Stimulated activated CD8-positive, alpha-beta memory T cell treated with anti-CD3 and anti-CD28 coated beads, Interleukin-15, amount 100 ng/mL, for 4 hours (primary cell): Measurements from ENCODE around the gene KPNA3.
A peak's percentile ranks its signal among the peaks of the same experiment; 100 is the strongest.
"Not testable (repeated sequence)": the region's sequence is repeated elsewhere in the genome, so short reads cannot be mapped to it uniquely, and the experiment has no call there.

Experiments
- DNase-seq, 2 donors: peaks; one replicate each; pipeline ENCODE4 v3.0.0-alpha.2; 2020; ENCODE audit warnings: low read depth in 2 of 2

Gene KPNA3

DNA sequence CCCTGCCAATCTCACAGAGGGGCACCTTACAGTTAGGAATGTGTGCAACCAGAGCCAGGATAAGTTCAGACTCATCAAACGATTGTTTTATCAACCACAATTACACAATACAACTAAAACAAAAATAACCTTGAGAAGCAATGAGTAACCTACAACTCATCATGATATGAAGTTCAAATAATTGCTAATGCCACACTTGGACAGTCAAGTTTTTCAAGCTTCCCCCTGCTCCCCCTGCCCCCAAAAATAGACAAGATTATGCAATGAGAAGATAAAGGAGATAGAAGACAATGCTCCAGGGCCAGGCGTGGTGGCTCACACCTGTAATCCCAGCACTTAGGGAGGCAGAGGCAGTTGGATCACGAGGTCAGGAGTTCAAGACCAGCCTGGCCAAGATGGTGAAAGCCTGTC lies 13.6 kb upstream of the KPNA3 start:
- DNase-seq = no peak

- DNase-seq = not testable (repeated sequence)
Observed at GRCh38 chr13:49803047-49803446, 10.6 kb upstream of the KPNA3 start.

GRCh38 chr13:49802426-49802825 lies 9.9 kb upstream of the KPNA3 start:
- DNase-seq = no peak

DNA sequence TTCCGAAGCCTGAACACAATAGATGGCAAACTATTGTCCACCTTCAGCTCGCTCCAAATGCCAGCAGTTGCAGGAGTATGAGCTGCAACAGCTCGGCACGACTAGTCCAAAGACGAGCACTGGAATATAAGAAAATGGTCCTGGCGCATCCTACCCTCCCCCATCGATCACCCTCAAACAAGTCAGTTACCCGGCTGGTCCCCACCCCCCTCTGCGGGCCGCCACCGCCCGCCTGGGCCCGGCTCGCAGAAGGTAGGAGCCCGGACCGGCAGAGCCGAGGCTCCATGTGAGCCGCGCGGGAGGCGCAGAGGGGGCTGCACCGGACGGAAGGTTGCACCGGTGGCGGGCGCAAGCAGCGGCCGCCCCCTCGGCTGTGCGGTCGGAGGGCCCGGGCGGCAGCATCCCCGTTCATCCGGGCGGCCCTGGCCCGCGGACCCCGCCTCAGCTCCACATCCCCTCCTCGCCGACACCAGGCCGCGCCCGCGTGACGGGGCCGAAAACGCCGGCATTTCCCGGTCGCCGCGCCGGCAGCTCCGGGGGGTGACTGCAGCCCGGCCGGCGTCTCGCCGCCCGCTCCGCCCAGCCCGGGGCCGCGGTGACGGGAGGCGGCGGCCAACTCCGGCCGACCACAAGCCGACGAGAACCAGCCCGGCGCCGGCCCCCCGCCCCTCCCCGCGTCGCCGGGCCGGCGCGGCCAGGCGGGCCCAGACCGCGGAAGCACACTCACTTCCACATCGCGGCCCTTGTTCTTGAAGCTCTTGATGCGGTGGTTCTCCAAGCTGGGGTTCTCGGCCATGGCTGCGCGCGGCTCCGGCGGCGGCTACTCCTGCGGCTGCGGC lies 552 bp downstream of the KPNA3 start:
- DNase-seq = peak in 1 of 2 donors; percentile 19

GRCh38 chr13:49791315-49791710 lies 1.2 kb downstream of the KPNA3 start:
- no peak for DNase-seq

- no peak for DNase-seq
Observed at GRCh38 chr13:49789968-49790367, 2.5 kb downstream of the KPNA3 start.

GRCh38 chr13:49786401-49787008 lies 6.0 kb downstream of the KPNA3 start:
- no peak for DNase-seq

DNA sequence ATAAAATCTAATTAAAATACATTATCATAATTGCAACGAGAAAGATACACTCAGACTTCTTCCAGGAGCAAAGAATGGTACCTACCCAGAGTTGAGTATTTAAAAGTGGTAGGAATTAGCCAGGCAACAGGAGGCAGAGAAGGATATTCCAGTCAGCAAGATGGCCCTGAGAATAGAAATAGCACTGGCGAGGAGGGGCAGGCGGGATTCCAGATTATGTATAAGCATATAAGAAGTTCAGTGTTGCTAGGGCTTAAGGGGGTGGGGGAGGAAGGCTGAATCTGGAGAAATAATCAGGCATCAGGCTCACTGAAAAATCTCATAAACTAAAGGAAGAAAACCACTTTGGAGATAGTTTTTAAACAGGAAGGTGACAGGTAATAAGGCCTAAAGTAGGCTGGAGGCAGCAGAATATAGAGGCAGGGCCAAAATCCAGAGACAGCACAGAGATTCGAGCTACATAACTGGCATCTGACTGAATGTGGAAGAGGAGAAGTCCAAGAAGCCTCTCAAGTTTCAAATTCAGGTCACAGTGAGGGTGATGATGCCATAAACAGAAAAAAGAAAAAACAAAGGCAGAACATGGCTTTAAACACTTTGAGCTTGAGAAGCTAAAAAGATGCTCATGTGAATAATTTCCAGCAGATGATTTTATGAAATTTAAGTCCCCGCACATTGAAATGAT lies 7.5 kb downstream of the KPNA3 start:
- DNase-seq = no peak

DNA sequence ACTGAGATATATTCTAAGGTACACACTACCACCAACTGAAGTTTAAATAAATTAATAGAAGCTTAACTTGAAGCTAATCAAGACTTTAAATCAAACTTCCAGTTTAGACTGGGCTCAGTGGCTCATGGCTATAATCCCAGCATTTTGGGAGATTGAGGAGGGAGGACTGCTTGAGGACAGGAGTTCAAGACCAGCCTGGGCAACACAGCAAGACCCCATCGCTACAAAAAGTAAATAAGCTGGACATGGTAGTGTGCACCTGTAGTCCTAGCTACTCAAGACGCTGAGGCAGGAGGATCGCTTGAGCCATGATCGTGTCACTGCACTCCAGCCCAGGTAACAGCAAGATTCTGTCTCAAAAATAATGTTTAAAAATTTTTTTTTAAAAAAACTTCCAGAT lies 8.6 kb downstream of the KPNA3 start:
- DNase-seq = no peak

GRCh38 chr13:49782784-49783183 lies 9.7 kb downstream of the KPNA3 start:
- no peak for DNase-seq

DNA sequence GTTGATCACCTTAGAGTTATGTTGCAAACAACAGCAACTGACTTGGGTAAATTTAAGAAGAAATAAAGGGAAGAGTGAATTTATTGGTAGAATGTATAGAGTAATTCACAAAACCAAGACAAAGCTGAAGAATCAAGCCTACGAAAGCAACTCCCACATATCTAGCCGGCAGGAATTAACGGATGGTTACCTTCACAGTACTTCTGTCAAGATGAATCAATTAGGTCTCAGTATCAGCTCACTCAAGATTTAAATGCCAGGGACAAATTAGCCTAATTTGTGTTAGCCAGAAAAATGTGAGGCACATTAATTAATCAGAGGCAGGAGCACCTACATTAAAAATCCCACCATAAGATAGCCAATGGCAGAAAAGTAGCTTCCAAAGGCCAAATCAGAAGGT lies 10.7 kb downstream of the KPNA3 start:
- no peak for DNase-seq

DNA sequence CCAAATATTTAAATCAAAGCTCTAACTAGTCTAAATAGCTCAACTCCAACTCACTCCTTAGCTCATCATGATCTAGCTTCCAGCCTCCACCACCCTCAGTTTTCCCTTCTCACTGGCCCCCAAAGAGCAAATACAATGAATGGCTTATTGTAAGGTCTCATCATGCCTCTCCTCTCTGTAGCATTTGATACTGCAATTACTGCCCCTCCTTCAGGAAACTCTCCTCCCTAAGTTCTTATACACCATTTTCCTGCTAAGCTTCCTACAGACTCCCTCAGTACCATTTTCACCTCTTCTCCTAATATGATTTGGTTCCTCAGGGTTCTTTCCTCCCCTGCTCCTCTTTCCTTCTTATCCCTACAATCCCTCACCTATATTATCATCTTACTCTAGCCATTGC lies 12.8 kb downstream of the KPNA3 start:
- no peak for DNase-seq

DNA sequence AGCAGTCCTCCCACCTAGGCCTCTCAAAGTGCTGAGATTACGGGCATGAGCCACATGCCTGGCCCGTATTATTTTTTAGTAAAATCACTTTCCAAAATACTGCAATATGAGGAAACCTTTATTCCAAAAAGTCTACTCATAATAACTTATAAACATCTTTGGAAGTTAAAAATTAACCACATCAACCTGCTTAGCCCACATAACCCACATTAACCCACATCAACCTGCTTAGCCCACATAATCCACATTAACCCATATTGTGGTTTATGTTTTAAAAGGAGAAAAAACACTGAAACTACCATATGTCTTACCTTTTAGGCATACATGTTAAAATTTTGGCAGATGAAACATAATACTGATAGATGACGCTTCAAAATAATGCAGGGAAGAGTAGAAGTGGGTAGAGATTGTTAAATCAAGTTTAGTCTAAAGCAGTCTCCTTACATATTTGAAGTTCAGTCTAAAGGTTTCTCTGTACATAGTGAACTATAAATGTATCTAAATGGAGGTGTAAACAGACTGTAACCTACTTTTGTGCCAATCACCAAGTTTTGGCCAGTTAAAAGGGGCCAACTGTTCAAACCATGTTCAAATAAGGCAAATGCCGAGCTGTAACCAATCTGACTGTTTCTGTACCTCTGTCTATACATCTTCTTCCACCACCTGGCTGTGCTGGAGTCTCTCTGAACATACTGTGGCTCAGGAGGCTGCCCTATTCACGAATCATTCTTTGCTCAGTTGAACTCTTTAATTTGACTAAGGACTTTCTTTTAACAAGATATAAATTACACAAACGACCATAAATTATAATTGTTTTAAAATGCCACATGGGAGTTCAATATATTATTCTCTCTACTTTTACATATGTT lies 14.5 kb downstream of the KPNA3 start:
- DNase-seq = no peak

DNA sequence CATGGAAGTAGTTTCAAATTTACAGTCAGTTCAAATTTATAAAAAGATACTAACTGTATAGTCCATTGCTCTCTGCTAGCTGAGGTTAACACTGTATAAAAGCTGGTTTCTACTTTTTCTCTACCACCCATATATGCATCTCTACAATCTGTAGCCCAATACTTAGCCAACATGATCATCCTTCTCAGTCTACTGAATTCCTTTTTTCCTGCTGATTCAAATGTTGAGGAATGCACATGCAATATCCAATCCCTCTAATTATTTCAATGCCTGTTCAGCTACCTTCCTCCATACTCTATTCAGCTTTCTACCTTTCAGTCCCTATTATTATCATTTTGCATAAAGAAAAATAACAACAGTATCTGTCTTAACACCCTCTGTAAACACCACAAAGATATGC lies 15.6 kb downstream of the KPNA3 start:
- DNase-seq = no peak

DNA sequence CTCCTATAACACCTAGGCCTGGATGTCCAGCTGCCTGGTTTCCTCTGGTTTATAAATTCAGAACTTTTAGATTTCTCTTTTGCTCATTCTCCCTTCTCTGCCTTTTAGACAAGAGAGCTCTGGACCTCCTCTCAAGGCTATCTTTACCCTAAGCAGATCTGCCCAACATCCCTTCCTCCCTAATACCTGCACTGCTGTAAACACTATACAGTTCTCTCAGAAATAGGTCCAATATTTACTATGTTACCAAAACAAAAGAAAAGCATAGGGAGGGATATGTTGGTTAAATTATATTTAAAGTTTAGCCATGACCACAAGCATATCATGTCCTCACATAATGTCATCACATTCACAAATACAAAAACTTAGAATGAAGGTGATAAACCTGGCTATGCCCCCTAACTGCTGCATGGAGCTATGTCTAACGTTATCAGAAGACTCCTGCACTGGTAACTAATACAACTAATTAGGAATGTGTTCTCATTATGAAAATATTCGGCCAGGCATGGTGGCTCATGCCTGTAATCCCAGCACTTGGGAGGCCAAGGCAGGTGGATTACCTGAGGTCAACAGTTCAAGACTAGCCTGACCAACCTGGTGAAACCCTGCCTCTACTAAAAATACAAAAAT lies 18.0 kb downstream of the KPNA3 start:
- DNase-seq = no peak

DNA sequence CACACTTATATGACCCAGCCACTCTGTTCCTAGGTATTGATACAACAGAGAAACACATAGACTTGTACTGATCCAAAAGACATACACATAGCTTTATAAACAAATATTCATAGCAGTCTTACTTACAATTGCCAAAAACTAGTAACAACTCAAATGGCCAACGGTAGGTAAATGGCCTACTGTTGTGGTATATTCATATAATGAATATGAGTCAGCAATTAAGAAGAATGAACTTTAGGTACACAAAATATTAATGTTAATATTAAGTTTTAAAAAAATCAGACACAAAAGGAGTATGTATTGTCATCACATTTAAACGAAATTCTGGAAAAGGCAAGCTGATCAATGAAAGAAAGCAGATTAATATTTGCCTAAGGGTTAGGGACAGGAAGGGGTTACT lies 19.7 kb downstream of the KPNA3 start:
- no peak for DNase-seq

DNA sequence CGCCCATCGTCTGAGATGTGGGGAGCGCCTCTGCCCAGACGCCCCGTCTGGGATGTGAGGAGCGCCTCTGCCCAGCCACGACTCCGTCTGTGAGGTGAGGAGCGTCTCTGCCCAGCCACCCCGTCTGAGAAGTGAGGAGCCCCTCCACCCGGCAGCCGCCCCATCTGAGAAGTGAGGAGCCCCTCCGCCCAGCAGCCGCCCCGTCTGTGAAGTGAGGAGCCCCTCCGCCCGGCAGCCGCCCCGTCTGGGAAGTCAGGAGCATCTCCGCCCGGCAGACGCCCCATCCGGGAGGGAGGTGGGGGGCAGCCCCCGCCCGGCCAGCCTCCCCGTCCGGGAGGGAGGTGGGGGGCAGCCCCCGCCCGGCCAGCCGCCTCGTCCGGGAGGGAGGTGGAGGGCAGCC lies 30.7 kb downstream of the KPNA3 start:
- not testable (repeated sequence) for DNase-seq

- no peak for DNase-seq
Observed at GRCh38 chr13:49760558-49760957, 31.9 kb downstream of the KPNA3 start.

GRCh38 chr13:49759503-49759902 lies 33.0 kb downstream of the KPNA3 start:
- no peak for DNase-seq

DNA sequence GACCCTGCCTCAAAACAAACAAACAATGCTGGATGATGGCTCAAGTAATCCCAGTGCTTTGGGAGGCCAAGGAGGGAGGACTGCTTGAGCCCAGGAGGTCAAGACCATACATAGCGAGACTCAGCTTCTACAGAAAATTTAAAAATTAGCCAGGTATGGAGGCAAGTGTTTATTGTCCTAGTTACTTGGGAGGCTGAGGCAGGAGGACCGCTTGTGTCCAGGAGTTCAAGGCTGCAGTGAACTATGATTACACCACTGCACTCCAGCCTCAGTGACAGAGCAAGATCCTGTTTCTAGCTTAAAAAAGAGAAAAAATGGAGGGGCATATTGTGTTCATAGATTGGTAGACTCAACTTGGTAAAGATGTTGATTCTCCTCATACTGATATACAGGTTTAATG lies 36.2 kb downstream of the KPNA3 start:
- DNase-seq = no peak

DNA sequence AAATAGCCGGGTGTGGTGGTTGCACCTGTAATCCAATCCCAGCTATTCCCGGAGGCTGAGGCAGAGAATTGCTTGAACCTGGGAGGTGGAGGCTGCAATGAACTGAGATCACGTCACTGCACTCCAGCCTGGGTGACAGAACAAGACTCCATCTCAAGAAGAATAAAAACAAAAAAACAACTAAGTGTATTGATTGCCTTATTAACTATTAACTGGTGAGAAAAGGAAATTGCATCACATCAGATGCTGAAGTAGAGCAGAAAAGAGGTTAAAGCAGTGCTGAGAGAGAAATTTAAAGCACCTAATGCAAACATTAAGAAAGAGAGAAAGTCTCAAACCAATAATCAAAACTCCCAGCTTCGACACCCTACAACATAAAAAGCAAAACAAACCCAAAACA lies 38.3 kb downstream of the KPNA3 start:
- no peak for DNase-seq

- no peak for DNase-seq
Observed at GRCh38 chr13:49749848-49750247, 42.6 kb downstream of the KPNA3 start.
